ENCODE data around the gene PTP4A1. TPM values are rescaled to one million over a fixed set of nuclear protein-coding genes. Genes with fewer than 3 reads are reported as not detected.
A peak's percentile ranks its signal among the peaks of the same experiment; 100 is the strongest.
"Not testable (repeated sequence)": the region's sequence is repeated elsewhere in the genome, so short reads cannot be mapped to it uniquely, and the experiment has no call there.

The PTP4A1 gene
- 24.8 and 43.6 TPM in 2 replicates for total RNA-seq

DNA sequence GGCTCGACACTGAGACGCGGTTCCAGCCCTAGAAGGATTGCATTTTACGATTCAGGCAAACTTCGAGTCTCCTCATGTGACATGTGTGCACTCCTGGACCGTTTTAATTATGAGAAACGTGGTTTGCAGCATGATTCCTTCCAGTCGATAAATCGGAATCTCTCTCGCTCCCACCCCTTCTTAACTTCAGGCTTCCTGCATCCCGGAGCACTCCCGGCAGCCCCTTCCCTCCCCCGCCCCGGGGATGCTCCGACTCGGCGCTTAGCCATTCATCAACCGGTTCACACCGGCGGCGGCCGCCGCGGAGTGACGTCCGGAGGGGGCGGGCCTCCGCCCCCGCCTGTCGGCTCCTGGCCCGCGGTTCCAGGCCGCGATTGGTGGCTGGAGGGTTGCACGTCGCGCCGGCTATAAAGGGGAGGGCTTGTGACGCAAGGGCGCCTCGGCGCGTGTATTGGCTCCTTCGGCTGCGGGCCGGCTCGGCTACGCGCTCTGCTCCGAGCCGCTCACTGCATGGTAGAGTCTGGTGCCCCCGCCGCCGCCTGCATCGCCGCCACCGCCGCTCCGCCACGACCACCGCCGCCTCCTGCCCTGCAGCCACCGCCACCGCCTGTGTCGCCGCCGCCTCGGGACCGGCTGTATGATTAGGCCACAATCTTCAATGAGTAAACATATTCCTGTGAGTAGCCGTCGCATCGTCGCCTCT, at the start of gene PTP4A1, which contains the start of gene LOC128125822:
TSS of gene PTP4A1 (plus strand) at position 437 of the 703 bp plus-strand sequence. CDS start 4,401 bp downstream, outside the sequence.
TSS of gene LOC128125822 (plus strand) at position 437 of the 703 bp plus-strand sequence.
- peak within 1 kb of the TSS; percentile 96 for H3K4me3 ChIP-seq (ENCODE audit: low read depth, low read length)
- DNase-seq (ENCODE audit: low read depth) = peak; percentile 98
- TF ChIP-seq, protein P1, sequence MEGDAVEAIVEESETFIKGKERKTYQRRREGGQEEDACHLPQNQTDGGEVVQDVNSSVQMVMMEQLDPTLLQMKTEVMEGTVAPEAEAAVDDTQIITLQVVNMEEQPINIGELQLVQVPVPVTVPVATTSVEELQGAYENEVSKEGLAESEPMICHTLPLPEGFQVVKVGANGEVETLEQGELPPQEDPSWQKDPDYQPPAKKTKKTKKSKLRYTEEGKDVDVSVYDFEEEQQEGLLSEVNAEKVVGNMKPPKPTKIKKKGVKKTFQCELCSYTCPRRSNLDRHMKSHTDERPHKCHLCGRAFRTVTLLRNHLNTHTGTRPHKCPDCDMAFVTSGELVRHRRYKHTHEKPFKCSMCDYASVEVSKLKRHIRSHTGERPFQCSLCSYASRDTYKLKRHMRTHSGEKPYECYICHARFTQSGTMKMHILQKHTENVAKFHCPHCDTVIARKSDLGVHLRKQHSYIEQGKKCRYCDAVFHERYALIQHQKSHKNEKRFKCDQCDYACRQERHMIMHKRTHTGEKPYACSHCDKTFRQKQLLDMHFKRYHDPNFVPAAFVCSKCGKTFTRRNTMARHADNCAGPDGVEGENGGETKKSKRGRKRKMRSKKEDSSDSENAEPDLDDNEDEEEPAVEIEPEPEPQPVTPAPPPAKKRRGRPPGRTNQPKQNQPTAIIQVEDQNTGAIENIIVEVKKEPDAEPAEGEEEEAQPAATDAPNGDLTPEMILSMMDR (IDR thresholded peaks at IDR 0.05; ENCODE audit: insufficient read depth, low read depth, low read length) = no peak

DNA sequence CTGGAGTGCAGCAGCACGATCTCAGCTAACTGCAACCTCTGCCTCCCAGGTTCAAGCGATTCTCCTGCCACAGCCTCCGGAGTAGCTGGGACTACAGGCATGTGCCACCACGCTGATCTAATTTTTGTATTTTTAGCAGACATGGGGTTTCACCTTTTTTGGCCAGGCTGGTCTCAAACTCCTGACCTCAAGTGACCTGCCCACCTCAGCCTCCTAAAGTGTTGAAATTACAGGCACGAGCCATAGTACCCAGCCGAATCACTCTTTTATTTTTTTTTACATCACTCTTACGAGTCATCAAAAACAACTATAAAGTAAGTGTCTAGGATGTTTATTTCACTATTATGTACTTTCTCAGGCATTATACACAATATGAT, 49.4 kb upstream of the PTP4A1 start:
- DNase-seq (ENCODE audit: low read depth) = peak; percentile 22
- not testable (repeated sequence) for H3K4me3 ChIP-seq (ENCODE audit: low read depth, low read length)

DNA sequence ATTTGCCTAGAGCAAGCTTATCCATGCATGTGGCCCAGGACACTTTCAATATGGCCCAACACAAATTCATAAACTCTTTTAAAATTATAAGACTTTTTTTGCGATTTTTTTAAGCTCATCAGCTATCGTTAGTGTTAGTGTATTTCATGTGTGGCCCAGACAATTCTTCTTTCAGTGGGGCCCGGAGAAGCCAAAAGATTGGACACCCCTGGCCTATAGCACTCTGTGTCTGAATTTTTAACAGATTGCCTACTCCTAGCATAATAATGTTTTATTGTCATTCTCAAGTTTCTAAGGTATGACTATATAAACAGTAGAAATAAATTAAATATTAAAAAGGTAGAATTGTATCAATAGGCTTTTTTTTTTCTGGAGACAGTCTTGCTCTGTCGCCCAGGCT, 48.6 kb upstream of the PTP4A1 start:
- TF ChIP-seq, protein P1 (IDR thresholded peaks at IDR 0.05; ENCODE audit: insufficient read depth, low read depth, low read length) = no peak
- H3K4me3 ChIP-seq (ENCODE audit: low read depth, low read length) = no peak overlapping the region
- DNase-seq (ENCODE audit: low read depth) = no peak

DNA sequence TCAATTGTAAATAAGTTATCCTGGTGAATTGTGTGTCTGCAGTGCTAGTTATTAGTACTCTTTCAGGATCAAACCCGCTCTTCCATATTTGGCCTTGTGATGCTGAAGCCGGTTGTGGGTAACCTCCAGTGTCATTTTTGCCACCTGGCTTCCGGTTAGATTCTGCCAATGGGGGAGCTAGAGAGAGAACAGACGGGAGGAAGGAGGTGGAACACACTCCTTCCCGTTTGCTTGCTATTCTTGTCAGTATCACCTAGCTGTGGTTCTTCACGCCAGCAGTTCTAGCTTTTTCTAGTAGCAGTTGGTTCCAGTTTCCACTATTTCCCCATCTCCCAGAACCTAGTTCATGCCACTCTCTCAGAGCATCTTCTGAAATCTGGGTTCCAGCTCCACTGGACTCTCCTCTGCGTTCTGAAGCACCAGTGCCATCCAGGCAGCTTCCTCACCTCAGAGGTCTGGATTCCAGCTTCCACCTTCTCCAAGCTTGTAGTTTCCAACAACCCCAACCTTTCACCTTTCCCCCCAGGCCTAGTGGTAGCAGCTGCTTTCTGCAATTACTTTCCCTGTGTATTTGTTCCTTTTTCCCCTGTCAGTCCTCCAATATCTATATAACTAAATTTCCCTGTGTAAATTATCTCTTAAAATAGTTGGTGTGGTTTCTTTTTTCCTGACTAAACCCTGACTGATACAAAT, 46.9 kb upstream of the PTP4A1 start:
- DNase-seq (ENCODE audit: low read depth) = no peak
- TF ChIP-seq, protein P1 (IDR thresholded peaks at IDR 0.05; ENCODE audit: insufficient read depth, low read depth, low read length) = no peak
- H3K4me3 ChIP-seq (ENCODE audit: low read depth, low read length) = no peak overlapping the region

DNA sequence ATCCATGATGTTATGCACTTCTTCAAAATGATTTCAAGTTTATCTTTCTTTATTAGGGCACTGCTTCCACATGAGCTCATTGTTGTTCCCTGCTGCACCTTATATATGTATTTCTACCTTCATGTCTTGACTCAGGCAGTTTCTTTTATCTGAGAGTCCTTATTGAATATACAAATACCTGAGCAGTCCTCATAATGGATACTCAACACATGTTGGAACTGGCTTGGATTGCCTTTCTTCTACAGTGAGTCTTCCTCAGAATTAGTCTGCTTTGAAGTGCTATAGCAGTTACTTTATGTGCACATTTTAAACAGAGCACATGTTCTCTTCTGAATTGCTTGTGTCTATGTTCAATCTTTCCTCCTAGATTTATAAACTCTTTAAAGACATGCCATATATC, 45.3 kb upstream of the PTP4A1 start:
- TF ChIP-seq, protein P1 (IDR thresholded peaks at IDR 0.05; ENCODE audit: insufficient read depth, low read depth, low read length) = no peak
- no peak for DNase-seq (ENCODE audit: low read depth)
- H3K4me3 ChIP-seq (ENCODE audit: low read depth, low read length) = no peak overlapping the region

DNA sequence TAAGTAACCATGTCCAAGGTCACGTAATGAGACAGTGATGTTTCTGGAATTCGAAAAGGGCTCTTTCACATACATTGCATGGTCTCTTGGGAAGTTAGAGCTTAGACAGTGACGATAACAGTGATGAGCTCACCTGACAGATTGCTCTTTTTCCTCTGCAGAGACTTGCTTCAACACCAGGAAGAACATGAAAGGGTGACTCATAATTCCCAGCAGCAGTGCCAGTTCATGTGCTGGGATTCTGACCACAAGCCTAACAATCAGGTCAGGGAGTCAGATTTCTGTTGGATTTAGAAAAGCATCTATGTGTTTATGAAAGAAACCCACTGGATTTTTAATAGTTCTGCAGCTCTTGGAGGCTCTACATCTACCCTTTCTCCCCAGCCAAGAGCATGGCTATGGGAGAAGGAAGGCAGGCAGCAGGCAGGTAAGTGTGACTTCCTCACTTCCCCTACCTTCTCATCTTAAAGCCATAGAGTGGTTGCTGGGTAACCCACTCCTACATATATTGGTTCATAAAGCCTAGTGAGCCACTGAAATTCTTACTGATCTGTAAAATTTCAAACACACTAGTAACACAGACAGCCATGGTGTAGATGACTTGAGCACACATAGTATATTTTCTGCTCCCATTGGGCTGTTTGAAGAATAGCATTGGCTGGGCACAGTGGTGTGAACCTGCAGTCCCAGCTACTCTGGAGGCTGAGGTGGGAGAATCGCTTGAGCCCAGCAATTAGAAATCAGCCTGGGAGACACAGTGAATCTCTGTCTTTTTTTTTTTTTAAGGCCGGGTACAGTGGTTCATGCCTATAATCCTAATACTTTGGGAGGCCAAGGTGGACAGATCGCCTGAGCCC, 44.4 kb upstream of the PTP4A1 start:
- no peak overlapping the region for H3K4me3 ChIP-seq (ENCODE audit: low read depth, low read length)
- DNase-seq (ENCODE audit: low read depth) = peak; percentile 100
- TF ChIP-seq, protein P1 (IDR thresholded peaks at IDR 0.05; ENCODE audit: insufficient read depth, low read depth, low read length) = no peak

DNA sequence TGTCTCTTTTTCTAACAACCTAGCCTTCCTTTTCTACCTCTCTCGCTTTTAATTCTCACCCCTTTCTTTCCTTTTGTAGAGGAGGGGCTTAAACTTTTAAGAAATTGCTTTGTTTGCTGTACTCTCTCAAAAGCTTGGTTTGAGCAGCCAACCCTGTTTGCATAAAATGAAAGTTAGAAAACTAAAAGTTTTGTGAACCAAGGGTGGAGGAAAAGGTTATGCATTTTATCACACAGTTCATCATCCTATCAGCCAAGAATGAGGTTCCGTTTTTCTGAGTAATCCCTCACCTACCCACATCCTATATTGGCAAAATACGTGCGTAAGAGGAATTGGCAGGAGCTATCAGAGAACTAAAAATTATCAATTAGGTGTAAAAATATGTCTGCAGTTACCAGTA, 42.8 kb upstream of the PTP4A1 start:
- TF ChIP-seq, protein P1 (IDR thresholded peaks at IDR 0.05; ENCODE audit: insufficient read depth, low read depth, low read length) = no peak
- peak overlapping the region; percentile 10 for H3K4me3 ChIP-seq (ENCODE audit: low read depth, low read length)
- DNase-seq (ENCODE audit: low read depth) = peak; percentile 67
